ENCODE measurements around the gene TSNAX. TPM values are rescaled to one million over a fixed set of nuclear protein-coding genes. Genes with fewer than 3 reads are reported as not detected.
"Not testable (repeated sequence)": the region's sequence is repeated elsewhere in the genome, so short reads cannot be mapped to it uniquely, and the experiment has no call there.

TSNAX gene
- total RNA-seq, 1 experiment from 2014 or later = 39.4 TPM

DNA sequence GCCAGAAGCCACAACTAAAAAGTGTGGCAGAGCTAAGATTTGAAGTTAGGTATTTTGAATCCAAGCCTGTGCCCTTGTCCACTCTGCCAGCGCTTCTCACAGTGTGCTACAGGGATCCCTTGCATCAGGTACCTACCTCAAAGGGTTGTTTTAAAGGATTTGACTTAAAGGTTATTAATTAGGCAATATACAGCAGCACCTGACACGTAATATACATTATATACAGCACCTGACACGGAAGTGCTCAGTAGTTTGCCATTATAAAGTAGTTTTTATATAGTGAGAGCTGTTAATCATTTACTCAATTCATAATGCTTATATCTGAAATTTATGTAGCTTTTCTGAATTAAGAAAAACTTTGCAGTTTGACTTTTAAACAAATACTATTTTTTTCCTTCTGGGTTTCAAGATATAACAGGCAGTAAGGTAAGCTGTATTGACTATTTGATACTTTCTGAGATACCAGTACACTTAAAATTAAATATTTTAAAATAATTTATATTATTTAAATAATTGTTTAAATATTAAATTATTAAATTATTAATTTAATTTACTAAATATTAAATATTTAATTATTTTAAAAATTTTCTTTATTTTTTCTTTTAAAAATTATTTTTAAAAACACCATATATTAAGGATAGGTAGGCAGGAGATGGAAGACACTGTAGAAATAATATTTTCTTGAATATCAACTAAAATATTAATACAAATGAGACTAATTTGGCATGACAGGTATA lies 33.3 kb downstream of the TSNAX start:
- no peak for DNase-seq (ENCODE audit: low read depth)

DNA sequence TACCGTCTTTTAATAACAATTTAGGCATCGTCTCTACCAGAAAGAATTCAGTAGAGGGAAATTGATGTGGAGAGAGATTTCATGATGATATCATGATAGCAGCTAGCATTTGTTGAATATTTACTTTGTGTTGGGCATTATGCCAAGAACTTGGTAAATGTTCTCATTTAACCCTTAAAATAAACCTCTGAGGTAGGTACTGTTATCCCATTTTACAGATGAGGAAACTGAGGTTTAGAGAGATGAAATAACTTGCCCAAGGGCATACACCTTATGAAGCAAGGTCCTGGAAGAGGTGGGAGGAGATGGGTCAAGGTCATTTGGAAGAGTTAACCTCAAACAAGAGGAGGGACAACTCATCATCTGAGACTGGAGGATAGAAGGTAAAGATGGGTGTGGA lies 34.8 kb downstream of the TSNAX start:
- DNase-seq (ENCODE audit: low read depth) = no peak

DNA sequence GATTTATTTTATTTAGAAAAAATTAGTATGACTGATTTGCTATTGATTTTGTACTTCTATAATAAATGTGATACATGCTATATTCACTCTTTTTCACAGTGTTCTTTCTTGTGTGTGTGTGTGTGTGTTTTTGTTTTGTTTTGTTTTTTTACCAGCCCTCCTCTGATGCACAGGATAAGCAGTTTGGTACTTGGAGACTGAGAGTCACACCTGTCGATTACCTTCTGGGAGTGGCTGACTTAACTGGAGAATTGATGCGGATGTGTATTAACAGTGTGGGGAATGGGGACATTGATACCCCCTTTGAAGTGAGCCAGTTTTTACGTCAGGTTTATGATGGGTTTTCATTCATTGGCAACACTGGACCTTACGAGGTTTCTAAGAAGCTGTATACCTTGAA lies 35.9 kb downstream of the TSNAX start:
- no peak for DNase-seq (ENCODE audit: low read depth)

DNA sequence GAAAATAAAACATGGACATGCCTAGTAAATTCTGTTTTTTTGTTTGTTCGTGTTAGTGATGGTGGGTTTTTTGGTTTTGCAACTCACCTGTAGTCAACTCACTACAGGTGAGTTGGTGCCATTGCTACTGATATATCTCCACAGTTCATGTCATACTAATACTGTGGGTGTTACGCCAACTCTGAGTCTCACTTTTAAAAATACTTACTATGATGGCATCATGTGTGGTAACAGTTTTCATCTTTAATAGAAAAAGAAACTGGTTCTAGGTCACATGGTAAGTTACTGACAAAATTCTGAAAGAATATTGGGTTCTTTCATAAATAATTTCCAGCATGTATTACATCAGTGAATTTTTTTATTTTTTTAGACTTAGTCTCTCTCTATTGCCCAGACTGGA lies 38.0 kb downstream of the TSNAX start:
- DNase-seq (ENCODE audit: low read depth) = no peak

DNA sequence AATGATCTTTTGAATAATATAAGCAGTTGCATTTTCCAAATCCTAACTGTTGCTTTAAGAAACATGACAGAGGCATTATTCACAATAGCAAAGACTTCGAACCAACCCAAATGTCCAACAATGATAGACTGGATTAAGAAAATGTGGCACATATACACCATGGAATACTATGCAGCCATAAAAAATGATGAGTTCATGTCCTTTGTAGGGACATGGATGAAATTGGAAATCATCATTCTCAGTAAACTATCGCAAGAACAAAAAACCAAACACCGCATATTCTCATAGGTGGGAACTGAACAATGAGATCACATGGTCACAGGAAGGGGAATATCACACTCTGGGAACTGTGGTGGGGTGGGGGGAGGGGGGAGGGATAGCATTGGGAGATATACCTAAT lies 41.8 kb downstream of the TSNAX start:
- not testable (repeated sequence) for DNase-seq (ENCODE audit: low read depth)

DNA sequence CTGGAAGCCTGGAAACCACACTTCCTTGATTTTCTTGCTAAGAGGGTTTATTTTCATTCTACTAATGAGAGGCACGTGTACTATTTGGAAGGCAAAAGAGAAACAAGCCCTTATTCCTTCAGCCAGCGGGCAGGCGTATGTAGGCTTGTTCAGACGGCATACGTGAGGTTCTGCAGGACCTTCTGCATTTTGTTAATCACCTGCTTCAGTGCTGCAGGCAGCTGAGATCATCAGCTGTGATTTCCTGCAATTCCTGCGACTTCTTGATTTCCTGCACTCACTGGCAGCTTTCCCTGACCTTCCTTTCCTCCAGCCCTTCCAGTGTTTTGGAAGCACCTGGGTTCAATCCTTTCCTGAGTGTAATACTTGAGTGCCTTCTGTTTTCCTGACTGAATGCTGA lies 43.4 kb downstream of the TSNAX start:
- no peak for DNase-seq (ENCODE audit: low read depth)

DNA sequence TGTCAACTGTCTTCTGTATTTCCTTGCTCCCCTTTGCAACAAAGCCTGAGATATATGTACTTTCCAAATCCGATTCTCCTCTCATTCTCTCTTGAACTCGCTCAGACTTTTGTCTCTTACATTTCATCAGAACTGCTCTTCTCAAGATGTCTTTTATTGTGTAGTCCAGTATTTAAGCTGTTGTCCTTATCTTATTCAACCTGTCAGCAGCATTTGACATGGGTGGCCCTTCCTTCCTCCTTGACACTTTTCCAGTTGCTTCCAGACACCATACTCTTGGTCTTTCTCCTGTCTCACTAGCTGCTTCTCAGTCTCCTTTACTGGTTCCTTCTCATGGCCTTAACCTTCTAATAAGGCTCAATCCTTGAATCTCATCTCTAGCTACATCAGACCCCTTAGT lies 47.0 kb downstream of the TSNAX start:
- no peak for DNase-seq (ENCODE audit: low read depth)

DNA sequence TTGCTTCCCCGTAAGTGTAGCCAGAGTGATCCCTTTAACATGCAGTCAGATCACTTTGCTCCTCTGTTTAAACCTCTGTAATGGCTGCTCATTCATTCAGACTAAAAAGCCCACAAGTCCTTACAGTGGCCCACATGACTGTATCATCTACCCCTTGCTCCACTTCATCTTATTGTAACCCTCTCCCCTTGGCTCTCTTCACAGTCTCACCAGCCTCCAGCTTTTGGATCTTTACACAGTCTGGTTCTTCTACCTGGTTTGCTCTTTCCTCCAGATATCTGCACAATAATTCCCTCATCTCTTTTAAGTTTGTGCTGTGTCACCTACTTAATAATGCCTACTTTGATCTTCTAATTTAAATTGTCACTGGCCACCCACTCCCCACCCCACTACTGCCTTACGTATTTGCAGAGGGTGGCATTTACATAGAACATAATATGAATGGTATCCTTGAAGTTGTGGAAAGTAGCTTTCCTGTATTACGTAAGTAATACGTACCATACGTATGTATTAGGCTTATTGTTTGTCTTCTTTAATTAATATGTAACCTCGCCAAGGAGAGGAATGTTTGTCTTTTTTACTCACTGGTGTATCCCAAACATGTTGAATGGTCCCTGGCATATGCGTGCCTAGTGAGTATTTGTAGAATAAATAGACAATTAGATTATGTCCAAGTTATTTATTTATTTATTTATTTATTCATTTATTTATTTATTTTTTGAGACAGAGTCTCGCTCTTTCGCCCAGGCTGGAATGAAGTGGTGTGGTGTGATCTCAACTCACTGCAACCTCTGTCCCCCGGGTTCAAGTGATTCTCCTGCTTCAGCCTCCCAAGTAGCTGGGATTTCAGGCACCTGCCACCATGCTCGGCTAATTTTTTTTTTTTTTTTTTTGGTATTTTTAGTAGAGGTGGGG lies 48.6 kb downstream of the TSNAX start:
- DNase-seq (ENCODE audit: low read depth) = no peak

DNA sequence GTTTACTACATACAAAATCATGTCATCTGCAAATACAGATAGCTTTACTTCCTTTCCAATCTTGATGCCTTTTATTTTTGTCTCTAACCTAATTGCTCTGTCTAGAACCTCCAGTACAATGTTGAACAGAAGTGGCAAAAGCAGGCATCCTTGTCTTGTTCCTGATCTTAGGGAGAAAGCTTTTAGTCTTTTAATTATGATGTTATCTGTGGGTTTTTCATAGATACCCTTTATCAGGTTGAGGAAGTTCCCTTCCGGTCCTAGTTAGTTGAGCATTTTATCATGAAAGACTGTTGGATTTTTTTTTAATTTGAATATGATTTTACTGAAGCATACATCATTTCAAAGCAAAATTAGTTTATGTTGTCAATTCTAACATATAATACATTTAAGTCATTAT lies 52.4 kb downstream of the TSNAX start:
- DNase-seq (ENCODE audit: low read depth) = no peak

DNA sequence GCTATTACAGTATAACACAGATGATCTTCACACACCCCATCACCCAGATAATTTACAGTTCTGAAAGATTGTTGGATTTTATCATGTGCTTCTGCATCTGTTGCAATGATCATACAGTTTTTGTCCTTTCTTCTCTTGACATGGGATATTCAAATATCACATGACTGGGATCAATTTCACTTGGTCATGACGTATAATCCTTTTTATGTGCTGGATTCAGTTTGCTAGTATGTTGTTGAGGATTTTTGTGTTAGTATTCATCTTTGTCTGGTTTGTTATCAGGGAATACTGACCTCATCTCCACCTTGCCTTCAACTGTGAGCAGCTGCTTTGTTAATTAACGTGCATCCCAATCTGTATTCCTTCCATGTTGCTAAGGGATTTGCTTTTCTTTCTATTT lies 53.4 kb downstream of the TSNAX start:
- DNase-seq (ENCODE audit: low read depth) = no peak

DNA sequence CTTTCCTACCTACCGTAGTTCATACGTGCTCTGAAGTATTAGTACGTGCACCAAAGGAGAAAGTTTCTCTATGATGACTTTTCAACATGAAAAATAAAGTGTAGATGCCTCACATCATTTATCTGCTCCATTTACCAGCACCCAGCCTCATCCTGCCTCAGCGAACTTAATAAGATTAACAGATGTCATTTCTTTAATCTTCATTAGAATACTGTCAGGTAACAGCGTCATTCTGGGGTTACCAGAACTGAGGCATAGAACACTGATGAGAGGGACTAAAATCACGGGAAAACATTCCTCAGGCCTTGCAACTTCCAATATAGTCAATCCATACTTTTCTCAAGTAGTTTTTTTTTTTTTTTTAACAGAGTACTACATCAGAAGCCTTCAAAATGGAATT lies 54.9 kb downstream of the TSNAX start:
- DNase-seq (ENCODE audit: low read depth) = no peak

DNA sequence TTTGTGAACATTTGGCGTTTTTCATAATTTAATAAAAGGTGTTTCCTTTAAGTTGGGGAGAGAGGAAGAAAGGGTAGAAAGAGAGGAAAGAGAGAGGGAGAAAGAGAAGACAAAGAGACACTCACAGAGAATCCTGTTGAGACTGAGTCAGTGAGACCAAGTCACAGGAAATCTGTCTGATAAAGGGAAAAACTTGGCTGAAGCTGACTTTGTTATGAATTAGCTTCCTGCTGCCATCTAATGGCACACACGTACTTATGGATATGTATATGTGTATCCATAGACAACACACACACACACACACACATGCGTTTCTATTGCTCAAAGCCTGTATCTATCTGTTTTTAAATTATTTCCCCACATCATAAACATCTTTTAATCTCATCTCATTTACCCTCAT lies 55.6 kb downstream of the TSNAX start:
- DNase-seq (ENCODE audit: low read depth) = peak; percentile 64

DNA sequence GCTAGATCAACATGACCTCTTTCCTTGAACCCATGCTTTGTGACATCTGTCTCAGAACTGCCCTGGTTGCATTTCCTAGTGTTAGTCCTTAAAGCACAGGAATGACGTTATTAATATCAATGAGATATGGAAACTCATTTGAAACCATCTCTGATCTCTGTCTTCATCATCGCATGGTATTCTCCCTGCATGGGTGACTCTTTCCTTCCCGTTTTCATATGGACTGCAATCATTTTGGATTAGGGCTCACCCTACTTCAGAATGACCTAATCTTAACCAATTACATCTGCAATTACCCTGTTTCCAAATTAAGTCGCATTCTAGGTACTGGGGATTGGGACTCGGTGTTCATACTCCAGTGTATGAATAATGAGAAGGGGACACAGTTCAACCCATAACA lies 56.5 kb downstream of the TSNAX start:
- DNase-seq (ENCODE audit: low read depth) = no peak

DNA sequence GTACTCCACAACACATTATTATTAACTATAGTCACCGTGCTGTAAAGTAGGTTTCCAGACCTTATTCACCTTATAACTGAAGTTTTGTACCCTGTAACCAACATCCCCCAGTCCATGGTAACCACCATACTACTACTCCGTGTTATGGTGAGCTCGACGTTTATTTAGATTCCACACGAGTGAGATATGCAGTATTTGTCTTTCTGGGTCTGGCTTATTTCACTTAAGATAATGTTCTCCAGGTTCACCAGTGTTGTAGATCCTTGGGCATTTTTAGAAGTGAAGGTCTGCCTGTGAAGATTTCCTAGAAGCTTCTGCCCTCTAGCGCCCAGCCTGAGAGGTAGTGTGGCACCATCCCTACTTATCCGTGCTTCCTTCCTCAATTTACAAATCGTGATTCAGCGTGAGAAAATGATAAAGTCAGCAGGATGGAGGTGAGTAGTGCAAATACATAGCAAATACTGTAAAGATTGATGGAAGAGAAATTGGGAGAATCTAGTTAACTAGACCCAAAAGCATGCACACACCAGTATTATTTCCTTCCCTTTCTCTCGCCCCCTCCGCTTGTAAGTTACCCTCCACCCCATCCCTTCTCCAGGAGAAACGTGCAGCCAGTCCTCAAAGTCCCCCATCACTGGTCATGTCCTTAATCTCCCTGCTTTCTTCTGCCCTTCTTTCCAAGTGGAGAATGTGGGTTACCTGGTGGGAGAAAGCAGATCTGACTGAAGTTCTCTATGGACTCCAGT lies 62.2 kb downstream of the TSNAX start:
- DNase-seq (ENCODE audit: low read depth) = peak; percentile 54

DNA sequence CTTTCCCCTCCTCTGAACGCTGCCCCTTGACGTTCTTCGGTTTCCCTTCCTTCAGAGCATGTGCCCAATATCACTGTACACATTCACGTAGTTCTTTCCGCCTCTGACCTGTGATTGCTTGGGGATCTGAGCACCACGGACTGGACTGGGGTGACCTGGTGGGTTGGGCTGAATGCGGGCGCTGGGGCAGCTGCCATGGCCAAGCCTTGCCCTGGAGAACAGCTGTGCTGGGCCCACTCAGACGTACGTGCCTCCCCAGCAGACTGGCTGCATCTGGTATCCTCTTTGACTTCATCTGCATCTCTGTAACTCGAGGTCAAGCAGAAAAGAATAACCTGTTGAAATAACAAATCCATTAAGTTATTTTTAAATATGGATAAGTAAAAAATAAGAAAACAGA lies 63.0 kb downstream of the TSNAX start:
- no peak for DNase-seq (ENCODE audit: low read depth)

DNA sequence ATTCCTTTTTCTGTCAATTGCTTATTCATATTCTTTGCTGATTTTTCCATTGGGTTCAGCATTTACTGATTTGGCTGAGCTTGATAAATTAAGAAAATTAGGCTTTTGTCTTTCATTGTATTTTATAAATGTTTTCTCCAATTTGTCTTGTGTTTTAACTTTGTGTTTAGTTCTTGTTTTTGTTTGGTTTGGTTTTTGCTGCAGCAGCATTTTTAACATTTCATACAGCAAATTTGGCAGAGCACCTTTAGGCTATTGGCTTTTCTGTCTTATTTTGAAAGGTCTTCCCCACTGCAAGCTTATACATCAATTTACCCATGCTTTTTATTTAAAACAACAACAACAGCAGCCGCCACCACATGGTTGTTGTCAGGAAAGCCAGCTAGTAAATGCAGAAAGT lies 64.3 kb downstream of the TSNAX start:
- no peak for DNase-seq (ENCODE audit: low read depth)

DNA sequence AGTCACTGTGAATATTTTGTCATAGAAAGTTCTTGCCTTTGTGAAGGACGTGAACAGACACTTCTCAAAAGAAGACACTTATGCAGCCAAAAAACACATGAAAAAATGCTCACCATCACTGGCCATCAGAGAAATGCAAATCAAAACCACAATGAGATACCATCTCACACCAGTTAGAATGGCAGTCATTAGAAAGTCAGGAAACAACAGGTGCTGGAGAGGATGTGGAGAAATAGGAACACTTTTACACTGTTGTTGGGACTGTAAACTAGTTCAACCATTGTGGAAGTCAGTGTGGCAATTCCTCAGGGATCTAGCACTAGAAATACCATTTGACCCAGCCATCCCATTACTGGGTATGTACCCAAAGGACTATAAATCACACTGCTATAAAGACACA lies 64.8 kb downstream of the TSNAX start:
- not testable (repeated sequence) for DNase-seq (ENCODE audit: low read depth)

DNA sequence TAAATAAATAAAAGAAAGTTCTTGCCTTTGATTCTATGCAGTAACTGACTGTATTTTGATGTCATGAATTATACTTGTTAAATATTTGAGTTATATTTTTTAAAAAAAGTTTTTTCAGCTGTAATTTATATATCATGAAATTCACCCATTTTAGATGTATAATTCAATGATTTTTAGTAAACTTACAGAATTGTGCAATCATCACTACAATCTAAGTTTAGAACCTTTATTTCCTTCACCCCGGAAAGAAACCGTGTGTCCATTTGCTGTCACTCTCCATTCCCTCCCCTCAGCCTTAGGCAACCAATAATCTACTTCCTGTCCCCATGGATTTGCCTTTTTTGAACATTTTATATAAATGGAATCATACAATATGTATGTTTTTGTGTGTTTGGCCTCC lies 65.7 kb downstream of the TSNAX start:
- no peak for DNase-seq (ENCODE audit: low read depth)

DNA sequence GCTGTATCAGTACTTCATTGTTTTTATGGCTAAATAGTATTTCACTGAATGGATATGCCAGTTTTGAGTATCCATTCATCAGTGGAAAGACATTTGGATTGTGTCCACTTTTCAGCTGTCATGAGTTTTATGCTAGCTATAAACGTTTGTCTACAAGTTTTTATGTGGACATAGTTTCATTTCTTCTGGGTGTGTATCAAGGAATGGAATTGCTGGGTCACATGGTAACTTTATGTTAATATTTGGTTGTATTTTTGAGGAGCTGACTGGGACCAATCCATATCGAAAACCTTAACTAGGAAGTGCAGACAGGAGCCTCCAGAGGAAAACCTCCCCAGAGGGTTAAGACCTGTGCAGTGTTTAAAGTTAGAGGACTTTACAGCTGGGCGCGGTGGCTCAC lies 66.3 kb downstream of the TSNAX start:
- no peak for DNase-seq (ENCODE audit: low read depth)

DNA sequence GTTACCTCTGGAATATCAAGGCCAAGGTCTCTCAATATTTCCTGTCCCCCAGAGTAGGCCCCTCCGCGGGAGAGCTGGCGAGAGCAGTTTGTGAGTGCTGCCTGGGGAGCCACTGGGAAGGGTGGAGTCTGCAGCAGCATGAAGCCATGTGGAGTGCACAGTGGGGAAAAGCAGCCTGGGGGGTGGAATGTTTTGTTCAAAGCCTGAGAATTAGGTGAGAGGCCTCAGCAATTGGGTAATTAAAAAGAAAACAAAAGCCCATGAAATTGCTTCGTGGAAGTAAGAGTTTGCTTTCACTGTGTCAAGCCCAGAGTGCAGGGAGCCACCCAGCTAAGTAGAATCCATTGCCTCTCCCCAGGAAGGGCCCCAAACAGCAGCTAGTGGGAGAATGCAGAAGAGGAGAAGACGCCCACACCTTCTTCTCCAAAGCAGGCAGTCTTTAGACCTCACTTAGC lies 67.9 kb downstream of the TSNAX start:
- peak; percentile 26 for DNase-seq (ENCODE audit: low read depth)

DNA sequence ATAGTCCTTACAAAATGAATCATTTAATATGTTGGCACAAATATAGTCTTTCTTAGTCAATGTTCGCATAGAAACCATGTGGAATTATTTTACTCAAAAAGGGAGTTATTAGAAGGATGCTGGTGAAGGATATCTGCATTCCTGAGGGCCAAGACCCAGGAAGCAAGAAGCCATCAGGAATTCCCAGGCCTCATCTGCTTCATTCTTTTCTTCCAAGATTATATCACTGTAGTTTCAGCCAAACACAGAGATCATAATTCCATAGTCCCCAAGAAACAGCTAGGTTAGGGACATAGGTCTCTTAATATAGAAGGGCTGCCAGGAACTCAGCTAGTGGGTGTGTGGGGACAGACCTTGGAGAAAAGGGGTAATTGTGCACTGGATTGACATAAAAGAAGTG lies 69.5 kb downstream of the TSNAX start:
- DNase-seq (ENCODE audit: low read depth) = no peak

DNA sequence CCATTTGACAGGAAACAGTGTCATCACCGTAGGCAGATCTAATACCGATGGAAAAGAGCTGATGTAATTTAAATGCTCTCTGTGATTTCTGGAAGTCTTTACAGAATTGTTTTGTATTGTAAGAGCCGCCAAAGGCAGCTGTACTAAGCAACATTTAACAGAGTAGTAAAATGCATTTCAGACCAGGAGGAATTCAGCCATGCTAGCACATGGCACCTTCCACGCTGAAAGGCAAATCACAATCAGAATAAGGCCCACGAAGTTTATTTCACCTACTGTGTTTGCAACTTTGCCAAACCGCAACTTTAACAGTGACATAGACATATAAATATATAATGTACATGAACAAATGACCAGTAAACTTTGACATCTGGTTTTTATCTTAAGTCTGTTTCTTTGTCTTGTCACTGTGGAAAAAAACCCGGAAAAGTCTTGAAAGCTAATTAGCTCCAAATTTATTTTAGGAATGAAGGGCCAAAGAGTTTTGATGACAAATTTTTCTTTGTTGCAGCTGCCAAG lies 72.0 kb downstream of the TSNAX start:
- peak; percentile 72 for DNase-seq (ENCODE audit: low read depth)

All from RPMI7951 (cell line).